Heart right ventricle (tissue), 16 donors: Measurements from ENCODE around the gene SYNPO2L. TPM values are rescaled to one million over a fixed set of nuclear protein-coding genes. Genes with fewer than 3 reads are reported as not detected.
"Not testable (repeated sequence)": the region's sequence is repeated elsewhere in the genome, so short reads cannot be mapped to it uniquely, and the experiment has no call there.

Experiments used
- ATAC-seq, 8 donors: fragments of 200-7000 bp; cut with Tn5 transposase; one replicate each; pipeline ENCODE4 v1.9.1; 2020; ENCODE audit warnings: mild to moderate bottlenecking in 8 of 8, moderate library complexity in 8 of 8, moderate number of reproducible peaks in 1 of 8
- DNase-seq, 2 donors: peaks; one replicate each; pipeline ENCODE4 v3.0.0-alpha.2; 2020
- H3K27ac ChIP-seq, 10 donors: fragments of 200-600 bp; sonication (generic) in 2 of 10; one replicate each; pipeline versions ENCODE4 v1.5.0 to v1.8.0; 2020 to 2022; ENCODE audit warnings: mild to moderate bottlenecking in 3 of 10
- H3K27me3 ChIP-seq, 7 donors: fragments of 200-600 bp; one replicate each; pipeline ENCODE4 v1.8.0; 2021 to 2022; ENCODE audit warnings: mild to moderate bottlenecking in 2 of 7
- H3K36me3 ChIP-seq, 9 donors: fragments of 200-600 bp; sonication (generic) in 1 of 9; one replicate each; pipeline versions ENCODE4 v1.5.0 to v1.8.0; 2020 to 2022; ENCODE audit warnings: mild to moderate bottlenecking in 2 of 9
- H3K4me1 ChIP-seq, 9 donors: fragments of 200-600 bp; sonication (generic) in 1 of 9; one replicate each; pipeline versions ENCODE4 v1.5.0 to v1.8.0; 2020 to 2022; ENCODE audit warnings: mild to moderate bottlenecking in 4 of 9
- H3K4me3 ChIP-seq, 10 donors: fragments of 200-600 bp; sonication (generic) in 2 of 10; one replicate each; pipeline versions ENCODE4 v1.5.0 to v1.8.0; 2020 to 2022; ENCODE audit warnings: mild to moderate bottlenecking in 7 of 10, moderate library complexity in 2 of 10
- H3K9me3 ChIP-seq, 11 donors: fragments of 200-600 bp in 10 of 11; sonication (generic) in 2 of 11; one replicate each; pipeline versions ENCODE4 v1.5.0 to v1.8.0; 2013 to 2022; ENCODE audit warnings: mild to moderate bottlenecking in 2 of 11, control low read depth in 1 of 11, moderate library complexity in 1 of 11
- WGBS, 2 donors: extraction: QIAGEN DNeasy Blood & Tissue Kit; methylation state at CpG; one replicate each; pipeline ENCODE4 v1.1.7; 2013; ENCODE audit warnings: inconsistent platforms in 1 of 2; 5-methylcytosine and 5-hydroxymethylcytosine counted together
- intact Hi-C, 10 donors: fragments of 100-400 bp; cut with DNase I; formaldehyde crosslinking; loops; one replicate each; pipeline versions ENCODE4 v1.11.1 to v1.14.2; 2022
- polyA plus RNA-seq, 2 donors: library from polyadenylated mRNA; stranded (reverse); fragments of 200-250 nt; gene quantifications; one replicate each; pipeline ENCODE4 v1.2.3, GENCODE V29; 2013
- total RNA-seq, 10 donors: library from RNA; stranded (reverse); fragmentation: NEBNext Ultra II Directional in 3 of 10; extraction: Animal tissue kit (Norgen Biotek cat#: 25700) in 3 of 10; gene quantifications; one replicate each; pipeline versions ENCODE4 v1.2.1 to v1.2.4, GENCODE V29; 2021 to 2023
- TF ChIP-seq, protein P1 (sequence below), 9 donors: fragments of 200-600 bp; sonication (generic) in 2 of 9; IDR thresholded peaks; one replicate each; pipeline versions ENCODE4 v1.5.0 to v1.8.0; 2021 to 2022; ENCODE audit warnings: antibody characterized with exemption in 9 of 9, mild to moderate bottlenecking in 5 of 9, moderate library complexity in 1 of 9
- donor health status: Arrhythmogenic right ventricular cardiomyopathy.
- donor health status: ischemic (EF 13 %, LVEDD 7.1; RV severe dilation, severe dysfunction).
- donor health status: healthy with polysubstance abuse.
- donor health status: DM: no; HTN: yes; CAD: no.
- donor health status: DM: no; HTN: no; CAD: no.
- donor health status: ischemic (EF 25% LVEDD 6.9; RV normal size, moderate dysfunction).
- donor health status: ischemic (EF 25% LVEDD 5.7; RV mildly dilated, moderate dysfunction).
- donor health status: healthy.
- donor health status: DM: yes; HTN: yes; CAD: no.
- donor health status: Ischemic cardiomyopathy.
- donor health status: ischemic (EF 35%, LVEDD 5.7; RV mildly dilated, moderate dysfunction).
- donor health status: nonischemic (EF 11% LVEDD 7.7; RV severe dilation, severe dysfunction).
- donor health status: DM: yes; HTN: yes; CAD: no.
- donor health status: PGD.
- donor health status: ischemic (EF 29% LVEDD 5.4; RV normal size, mild dysfunction).
- donor health status: nonischemic (EF 23%, LVEDD 6.1; RV moderate dilation, normal function).

Gene SYNPO2L
- total and polyA plus RNA-seq, 12 donors = 61.6 to 833 (median 381) TPM

DNA sequence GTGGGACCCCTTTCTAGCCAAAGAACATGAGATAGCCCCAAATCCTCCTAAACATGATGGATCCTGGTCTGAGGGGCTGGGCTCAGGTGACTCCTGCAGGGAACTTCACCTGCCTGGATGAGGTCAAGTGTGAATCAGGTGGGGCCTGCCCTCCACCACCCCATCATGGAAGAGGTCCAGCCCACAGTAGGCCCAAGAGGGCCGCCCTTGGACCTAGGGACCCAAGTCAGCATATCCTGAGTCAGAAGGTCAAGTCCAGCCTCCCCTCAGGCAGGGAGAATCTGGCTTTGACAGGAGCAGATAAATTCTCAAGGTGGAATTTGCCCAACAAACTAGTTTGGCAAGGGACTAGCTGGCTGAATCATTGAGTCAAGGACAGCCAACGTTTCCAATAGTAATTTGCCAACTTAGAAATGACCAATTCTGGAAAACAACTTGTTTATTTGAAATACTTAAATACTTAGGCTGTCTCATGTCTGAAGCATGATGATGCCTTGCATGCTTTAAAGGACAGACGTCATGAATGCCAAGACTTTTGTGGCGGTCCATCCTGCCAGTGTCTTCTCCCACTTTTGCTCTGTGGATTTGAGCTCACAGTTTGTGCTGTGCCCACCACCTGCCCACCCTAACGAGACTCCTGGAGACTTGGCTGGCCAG is 10.5 kb upstream of the SYNPO2L start:
- H3K4me1 ChIP-seq, H3K27me3 ChIP-seq, ATAC-seq, DNase-seq, H3K4me3 ChIP-seq, H3K36me3 ChIP-seq, H3K9me3 ChIP-seq, intact Hi-C loops: not testable (repeated sequence)
- peak overlapping the region in 2 of 10 donors; percentile 25 to 31 for H3K27ac ChIP-seq
- 59 to 61% methylated on average over 4 of the region's 5 CpGs for WGBS, 2 donors

DNA sequence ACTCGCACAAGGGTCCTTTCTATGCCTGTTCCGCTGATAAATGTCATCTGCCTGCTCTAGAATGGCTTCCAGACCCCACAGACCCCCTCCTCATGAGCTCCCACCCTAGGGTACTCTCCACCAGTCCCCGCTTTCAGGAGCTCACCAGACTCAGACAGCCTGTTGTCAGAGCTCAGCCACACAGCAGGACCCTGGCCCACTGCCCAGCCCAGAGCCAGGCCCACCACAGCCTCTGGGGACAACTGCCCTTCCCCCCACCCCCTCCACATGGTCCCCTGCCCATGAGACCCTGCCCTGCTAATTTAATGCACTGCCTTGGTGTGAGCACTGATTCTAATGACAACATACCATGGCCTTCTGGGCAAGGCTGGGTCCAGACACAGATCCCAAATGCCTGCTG is 9.8 kb upstream of the SYNPO2L start:
- H3K27ac ChIP-seq = peak overlapping the region in 1 of 10 donors; percentile 25
- DNase-seq, H3K36me3 ChIP-seq, H3K4me1 ChIP-seq, ATAC-seq, H3K9me3 ChIP-seq, H3K4me3 ChIP-seq, H3K27me3 ChIP-seq, intact Hi-C loops: not testable (repeated sequence)
- 83 to 100% methylated on average over 1 to 3 of the region's 3 CpGs for WGBS, 2 donors

DNA sequence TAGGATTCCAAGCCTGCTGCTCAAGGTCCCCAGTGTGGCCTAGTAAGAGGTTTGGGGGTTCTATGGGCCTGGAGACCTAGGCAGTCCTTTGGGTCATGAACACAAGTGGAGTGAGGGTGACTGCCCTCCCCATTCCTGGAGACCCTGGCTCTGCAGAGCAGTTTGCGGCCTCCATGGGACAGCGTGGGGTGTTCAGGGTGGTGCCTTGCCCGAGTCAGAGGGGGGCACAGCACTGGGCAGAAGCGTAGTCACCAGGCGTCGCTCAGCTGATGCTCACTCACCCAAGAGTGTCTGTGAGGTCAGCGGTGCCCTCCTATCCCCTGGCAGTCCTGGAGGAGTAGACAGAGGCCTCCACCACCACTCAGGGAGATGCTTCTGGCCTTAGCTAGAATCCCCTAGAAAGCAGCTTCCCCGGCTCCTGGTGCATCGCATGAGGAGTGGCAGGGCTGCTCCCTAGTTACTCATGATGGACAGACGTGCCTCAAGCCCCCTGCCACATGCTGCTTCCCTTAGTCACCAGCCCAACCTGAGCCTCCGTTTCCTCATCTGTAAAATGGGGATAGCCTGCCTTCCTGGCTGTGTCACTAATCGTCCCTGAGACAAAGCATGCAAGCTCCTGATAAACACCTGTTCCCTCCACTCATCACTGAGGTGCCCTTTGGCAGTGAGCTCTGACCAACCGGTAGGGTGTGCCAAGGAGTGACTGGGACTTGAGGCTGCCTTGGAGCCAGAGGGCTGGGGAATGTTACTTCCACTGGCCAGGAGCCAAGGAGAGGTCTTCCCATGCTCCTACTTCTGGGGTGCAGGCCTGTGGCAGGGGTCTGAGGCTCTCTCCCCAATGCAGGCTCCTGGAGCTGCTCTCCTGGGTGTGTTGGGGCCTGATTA is 8.6 kb upstream of the SYNPO2L start:
- DNase-seq, H3K27ac ChIP-seq: not testable (repeated sequence)

DNA sequence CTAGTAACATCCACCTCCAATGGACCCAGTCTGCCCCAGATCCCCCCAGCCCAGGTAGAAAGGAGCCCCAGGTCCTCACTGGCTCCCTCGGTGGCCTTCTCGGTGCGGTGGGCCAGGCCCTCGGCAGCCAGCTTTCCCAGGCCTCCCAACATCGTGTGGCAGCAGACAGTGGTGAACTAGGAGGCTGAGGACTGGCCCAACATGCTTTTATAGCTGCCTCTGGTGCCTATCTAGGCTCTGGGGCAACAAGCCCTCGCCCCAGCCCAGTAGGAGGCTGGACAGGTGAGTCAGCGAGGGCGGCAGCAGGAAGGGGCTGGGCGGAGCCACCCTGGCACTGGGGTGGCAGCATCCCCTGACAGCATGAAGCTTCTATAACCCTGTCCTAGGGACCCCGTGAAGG is 7.8 kb upstream of the SYNPO2L start:
- H3K4me3 ChIP-seq, H3K9me3 ChIP-seq, H3K36me3 ChIP-seq, intact Hi-C loops, H3K27ac ChIP-seq, ATAC-seq, H3K27me3 ChIP-seq, DNase-seq: not testable (repeated sequence)
- WGBS, 2 donors = 82 to 88% methylated on average over 9 to 10 of the region's 10 CpGs
- peaks cover 0 to 18% (median 9%) of the 10 kb centered on the region in 9 donors for H3K4me1 ChIP-seq

More for the DNA sequence above, 8.6 kb upstream of the SYNPO2L start:
- H3K9me3 ChIP-seq, ATAC-seq, H3K4me3 ChIP-seq, intact Hi-C loops, H3K27me3 ChIP-seq, H3K36me3 ChIP-seq: not testable (repeated sequence)
- whole genome bisulfite sequencing, 2 donors = 76 to 81% methylated on average over 13 of the region's 13 CpGs
- peaks cover 0 to 13% (median 9%) of the 10 kb centered on the region in 9 donors for H3K4me1 ChIP-seq

DNA sequence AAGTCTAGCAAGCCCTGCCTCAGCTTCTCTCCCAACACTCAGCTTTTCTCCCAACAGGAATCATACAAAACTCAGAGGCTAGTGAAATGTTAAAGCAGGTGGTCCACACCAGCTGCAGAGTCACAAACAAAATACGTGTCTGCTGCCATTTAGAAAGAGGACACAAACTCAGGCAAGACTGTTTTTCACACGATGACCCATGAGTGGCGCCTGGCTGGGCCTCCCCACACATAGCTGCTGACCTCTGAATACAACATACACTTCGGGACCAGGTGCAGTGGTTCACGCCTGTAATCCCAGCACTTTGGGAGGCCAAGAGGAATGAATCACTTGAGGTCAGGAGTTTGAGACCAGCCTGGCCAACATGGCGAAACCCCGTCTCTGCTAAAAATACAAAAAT is 6.9 kb upstream of the SYNPO2L start:
- H3K27ac ChIP-seq, ATAC-seq, intact Hi-C loops, H3K36me3 ChIP-seq, H3K4me3 ChIP-seq, H3K9me3 ChIP-seq, H3K27me3 ChIP-seq, DNase-seq: not testable (repeated sequence)
- WGBS, 2 donors = 88 to 89% methylated on average over 7 of the region's 7 CpGs
- H3K4me1 ChIP-seq = peaks cover 0 to 18% (median 9%) of the 10 kb centered on the region in 9 donors

DNA sequence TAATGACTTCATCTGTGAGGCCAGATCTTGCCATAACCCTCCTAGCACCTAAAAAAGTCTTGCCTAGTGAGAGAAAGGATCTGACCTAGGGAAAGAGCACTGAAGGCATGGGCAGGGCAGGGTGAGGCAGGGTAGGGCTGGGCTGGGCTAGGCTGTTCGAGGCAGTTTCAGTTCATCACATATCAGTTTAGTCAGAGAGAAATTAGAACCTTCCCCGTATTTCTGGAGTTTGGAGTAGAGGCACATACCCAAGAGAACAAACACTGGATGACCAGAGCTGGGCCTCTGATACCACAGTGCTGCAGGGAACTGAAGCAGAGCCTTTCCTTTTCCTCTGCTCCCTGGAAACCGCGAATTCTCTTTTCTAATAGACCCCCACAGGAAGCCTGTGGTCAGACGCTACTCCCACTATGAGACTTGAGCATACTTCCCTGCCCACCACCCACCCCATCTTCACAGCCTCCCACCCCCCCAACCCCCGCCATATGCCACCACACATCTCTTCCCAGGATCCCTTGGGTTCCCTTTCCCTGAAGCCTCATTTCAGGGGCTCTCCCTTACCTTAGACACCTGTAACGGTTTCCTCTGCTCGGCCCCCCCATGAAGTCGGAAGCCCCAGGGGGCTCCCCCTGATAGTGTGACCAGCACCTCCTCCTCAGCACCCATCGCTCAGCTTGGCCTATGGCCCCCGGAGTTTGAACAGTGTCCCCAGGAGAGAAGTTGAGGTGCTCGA is 406 bp downstream of the SYNPO2L start:
- Histone ChIP-seq H3K9me3 (no peaks in the 10 kb centered on the region), H3K27me3 (no peaks in the 10 kb centered on the region), H3K4me3 (peak overlapping the region; percentile 7 to 59 (median 52)), H3K27ac (peak overlapping the region; percentile 69 to 97 (median 90)), H3K36me3 (peaks cover 0 to 4% (median 0%) of the 10 kb centered on the region in 9 donors), H3K4me1 (peaks cover 5 to 60% (median 20%) of the 10 kb centered on the region in 9 donors)
- intact Hi-C loops = loop anchor here in 1 of 10 donors (10.0 kb wide), 1 partner anchor 59 kb away; no protein-coding TSS in a partner anchor
- peak in 5 of 8 donors; percentile 2 to 17 (median 14) for ATAC-seq
- no peak for DNase-seq
- TF ChIP-seq, protein P1, sequence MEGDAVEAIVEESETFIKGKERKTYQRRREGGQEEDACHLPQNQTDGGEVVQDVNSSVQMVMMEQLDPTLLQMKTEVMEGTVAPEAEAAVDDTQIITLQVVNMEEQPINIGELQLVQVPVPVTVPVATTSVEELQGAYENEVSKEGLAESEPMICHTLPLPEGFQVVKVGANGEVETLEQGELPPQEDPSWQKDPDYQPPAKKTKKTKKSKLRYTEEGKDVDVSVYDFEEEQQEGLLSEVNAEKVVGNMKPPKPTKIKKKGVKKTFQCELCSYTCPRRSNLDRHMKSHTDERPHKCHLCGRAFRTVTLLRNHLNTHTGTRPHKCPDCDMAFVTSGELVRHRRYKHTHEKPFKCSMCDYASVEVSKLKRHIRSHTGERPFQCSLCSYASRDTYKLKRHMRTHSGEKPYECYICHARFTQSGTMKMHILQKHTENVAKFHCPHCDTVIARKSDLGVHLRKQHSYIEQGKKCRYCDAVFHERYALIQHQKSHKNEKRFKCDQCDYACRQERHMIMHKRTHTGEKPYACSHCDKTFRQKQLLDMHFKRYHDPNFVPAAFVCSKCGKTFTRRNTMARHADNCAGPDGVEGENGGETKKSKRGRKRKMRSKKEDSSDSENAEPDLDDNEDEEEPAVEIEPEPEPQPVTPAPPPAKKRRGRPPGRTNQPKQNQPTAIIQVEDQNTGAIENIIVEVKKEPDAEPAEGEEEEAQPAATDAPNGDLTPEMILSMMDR (IDR thresholded peaks at IDR 0.05) = no peak
- WGBS, 2 donors = 32 to 38% methylated on average over 12 of the region's 12 CpGs
